Keratinocyte (primary cell): ENCODE results near the gene CYP4F11. TPM values are rescaled to one million over a fixed set of nuclear protein-coding genes. Genes with fewer than 3 reads are reported as not detected.

Experiments
- DNase-seq: peaks from one replicate; pipeline ENCODE4 v3.0.0-alpha.2; 2011; ENCODE audit warnings: low read depth, missing footprints, low spot score
- FAIRE-seq: peaks from 2 replicates; lab custom pipeline; 2011; peaks lifted over from hg19 to GRCh38; lab: Jason Lieb, UNC
- H2AFZ ChIP-seq: 2 replicates; pipeline ENCODE4 v1.6.0; 2012; ENCODE audit warnings: low read length, control low read depth, inconsistent platforms; ENCODE audit not compliant: control insufficient read depth
- H3K27ac ChIP-seq: 2 replicates; pipeline ENCODE4 v1.5.1; 2011; ENCODE audit warnings: low read length; ENCODE audit not compliant: control insufficient read depth, insufficient read depth
- H3K27me3 ChIP-seq: 3 replicates; pipeline ENCODE4 v1.6.0; 2011; ENCODE audit warnings: low read length; ENCODE audit not compliant: control insufficient read depth, insufficient read depth; ENCODE audit errors: extremely low read depth
- H3K36me3 ChIP-seq, 2 experiments: 2 replicates in 1 of 2; 3 replicates in 1 of 2; pipeline ENCODE4 v1.5.1; 2011; ENCODE audit warnings: low read length in 2 of 2, mild to moderate bottlenecking in 1 of 2; ENCODE audit not compliant: control insufficient read depth in 2 of 2, insufficient read depth in 2 of 2; ENCODE audit errors: extremely low read depth in 1 of 2
- H3K4me1 ChIP-seq: 3 replicates; pipeline ENCODE4 v1.5.1; 2011; ENCODE audit warnings: low read length; ENCODE audit not compliant: control insufficient read depth, insufficient read depth; ENCODE audit errors: extremely low read depth
- H3K4me2 ChIP-seq: 3 replicates; pipeline ENCODE4 v1.6.0; 2011; ENCODE audit warnings: low read depth, low read length; ENCODE audit not compliant: control insufficient read depth, insufficient read depth; ENCODE audit errors: extremely low read depth
- H3K4me3 ChIP-seq, 3 experiments: fragments of 200-600 bp in 1 of 3; sonication (generic) in 1 of 3; 2 replicates in 2 of 3; 3 replicates in 1 of 3; pipeline ENCODE4 v1.5.1; 2011 to 2016; ENCODE audit warnings: low read length in 3 of 3, mild to moderate bottlenecking in 3 of 3, control low read depth in 2 of 3, inconsistent platforms in 1 of 3, low read depth in 1 of 3, mixed read lengths in 1 of 3, mixed run types in 1 of 3, moderate library complexity in 1 of 3; ENCODE audit not compliant: control insufficient read depth in 2 of 3, insufficient read depth in 2 of 3; ENCODE audit errors: extremely low read depth in 1 of 3
- H3K79me2 ChIP-seq: 2 replicates; pipeline ENCODE4 v1.6.0; 2012; ENCODE audit warnings: low read length; ENCODE audit not compliant: control insufficient read depth, insufficient read depth
- H3K9ac ChIP-seq: 3 replicates; pipeline ENCODE4 v1.6.0; 2011; ENCODE audit warnings: low read length; ENCODE audit not compliant: control insufficient read depth, insufficient read depth; ENCODE audit errors: extremely low read depth
- H3K9me1 ChIP-seq: 3 replicates; pipeline ENCODE4 v1.6.0; 2011; ENCODE audit warnings: low read length; ENCODE audit not compliant: control insufficient read depth, insufficient read depth; ENCODE audit errors: extremely low read depth
- H3K9me3 ChIP-seq: 2 replicates; pipeline ENCODE4 v1.5.1; 2012; ENCODE audit warnings: low read depth, low read length; ENCODE audit not compliant: control insufficient read depth
- H4K20me1 ChIP-seq: 3 replicates; pipeline ENCODE4 v1.6.0; 2011; ENCODE audit warnings: low read length; ENCODE audit not compliant: control insufficient read depth, insufficient read depth; ENCODE audit errors: extremely low read depth
- EZH2 ChIP-seq: IDR thresholded peaks from one replicate; pipeline ENCODE4 v1.6.1; 2012; ENCODE audit warnings: inconsistent platforms, mild to moderate bottlenecking, low read length, moderate library complexity
- dilution Hi-C: fragments of 300-500 bp; cut with MboI; formaldehyde crosslinking; loops from one replicate; pipeline ENCODE4 v1.7.0; 2020; ENCODE audit warnings: low sequenced_read_pairs; ENCODE audit not compliant: extremely low pct_ligation_motif_present
- polyA plus RNA-seq, 5 experiments: library from polyadenylated mRNA; depleted of rRNA in 3 of 5; stranded (reverse) in 3 of 5; stranded (forward) in 1 of 5; unstranded in 1 of 5; fragments of >200 nt; gene quantifications; 1 replicate in 1 of 5; 2 replicates in 3 of 5; 3 replicates in 1 of 5; pipeline versions ENCODE4 v1.2.1 to v1.2.3, GENCODE V29; 2011 to 2012; ENCODE audit warnings: missing spikeins in 2 of 5, low read depth in 1 of 5, low replicate concordance in 1 of 5
- TF ChIP-seq, protein P1 (sequence below), 3 experiments: IDR thresholded peaks in 1 of 3; conservative IDR thresholded peaks in 1 of 3; optimal IDR thresholded peaks in 1 of 3; 2 replicates in 2 of 3; 3 replicates in 1 of 3; pipeline versions ENCODE3 to v1.5.1; 2011; ENCODE audit warnings: low read length in 3 of 3, mild to moderate bottlenecking in 3 of 3, moderate library complexity in 2 of 3, control low read depth in 1 of 3, inconsistent platforms in 1 of 3; ENCODE audit not compliant: insufficient read depth in 2 of 3; ENCODE audit errors: extremely low read depth in 1 of 3

The CYP4F11 gene
- polyA plus RNA-seq, 1 donor (not counting 4 experiments of a cell fraction or from before 2014, with no cell fraction given) = 3.6 TPM

DNA sequence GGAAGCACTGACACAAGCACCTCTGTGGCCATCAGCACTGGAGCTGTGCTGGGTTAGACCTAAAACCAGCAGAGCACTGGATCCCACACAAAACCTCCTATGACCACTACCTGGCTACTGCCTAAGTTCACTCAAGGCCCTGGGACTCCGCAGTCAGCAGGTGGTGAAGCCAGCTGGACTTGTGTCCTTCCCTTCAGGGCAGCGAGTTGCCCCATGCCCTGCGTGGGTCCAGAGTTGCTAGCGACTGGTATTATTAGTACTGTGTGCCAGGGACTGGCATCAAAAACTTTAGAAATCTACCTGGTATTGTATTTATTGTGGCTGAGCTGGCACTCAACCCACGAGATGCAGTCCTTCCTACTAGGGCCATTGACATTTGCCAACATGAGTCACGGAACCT, 20.5 kb upstream of the CYP4F11 start:
- DNase-seq (no peak), FAIRE-seq (no peak)
- dilution Hi-C loops = no loop called here
- no peak for TF ChIP-seq EZH2
- TF ChIP-seq, protein P1, sequence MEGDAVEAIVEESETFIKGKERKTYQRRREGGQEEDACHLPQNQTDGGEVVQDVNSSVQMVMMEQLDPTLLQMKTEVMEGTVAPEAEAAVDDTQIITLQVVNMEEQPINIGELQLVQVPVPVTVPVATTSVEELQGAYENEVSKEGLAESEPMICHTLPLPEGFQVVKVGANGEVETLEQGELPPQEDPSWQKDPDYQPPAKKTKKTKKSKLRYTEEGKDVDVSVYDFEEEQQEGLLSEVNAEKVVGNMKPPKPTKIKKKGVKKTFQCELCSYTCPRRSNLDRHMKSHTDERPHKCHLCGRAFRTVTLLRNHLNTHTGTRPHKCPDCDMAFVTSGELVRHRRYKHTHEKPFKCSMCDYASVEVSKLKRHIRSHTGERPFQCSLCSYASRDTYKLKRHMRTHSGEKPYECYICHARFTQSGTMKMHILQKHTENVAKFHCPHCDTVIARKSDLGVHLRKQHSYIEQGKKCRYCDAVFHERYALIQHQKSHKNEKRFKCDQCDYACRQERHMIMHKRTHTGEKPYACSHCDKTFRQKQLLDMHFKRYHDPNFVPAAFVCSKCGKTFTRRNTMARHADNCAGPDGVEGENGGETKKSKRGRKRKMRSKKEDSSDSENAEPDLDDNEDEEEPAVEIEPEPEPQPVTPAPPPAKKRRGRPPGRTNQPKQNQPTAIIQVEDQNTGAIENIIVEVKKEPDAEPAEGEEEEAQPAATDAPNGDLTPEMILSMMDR (optimal IDR thresholded peaks at IDR 0.05 in 1 of 3, IDR thresholded peaks at IDR 0.05 in 1 of 3, conservative IDR thresholded peaks at IDR 0.05 in 1 of 3; ENCODE audit: extremely low read depth in 1 of 3, insufficient read depth in 2 of 3, low read length in 3 of 3) = no peak
- no peaks in the 10 kb centered on the region for H3K36me3 ChIP-seq
- H3K9ac ChIP-seq = no peak overlapping the region
- H3K4me2 ChIP-seq = no peak overlapping the region
- no peaks in the 10 kb centered on the region for H3K4me1 ChIP-seq
- no peaks in the 10 kb centered on the region for H3K9me3 ChIP-seq
- H3K4me3 ChIP-seq = no peak overlapping the region
- H3K9me1 ChIP-seq = no peaks in the 10 kb centered on the region
- peaks cover 4% of the 10 kb centered on the region for H3K27me3 ChIP-seq
- H4K20me1 ChIP-seq = no peaks in the 10 kb centered on the region
- H3K79me2 ChIP-seq = no peaks in the 10 kb centered on the region
- no peak overlapping the region for H3K27ac ChIP-seq
- H2AFZ ChIP-seq = no peak overlapping the region

GRCh38 chr19:15948223-15949058, 14.1 kb upstream of the CYP4F11 start, which contains the start of gene OR10H4:
OR10H4 (plus strand) TSS chr19:15949008; CDS start chr19:15949008, 0 bp downstream.
- peaks cover 3% of the 10 kb centered on the region for H3K27me3 ChIP-seq
- H4K20me1 ChIP-seq = no peaks in the 10 kb centered on the region
- H3K4me2 ChIP-seq = no peak within 1 kb of the TSS
- H3K4me1 ChIP-seq = no peaks in the 10 kb centered on the region
- DNase-seq (no peak), FAIRE-seq (no peak)
- no peak within 1 kb of the TSS for H3K9ac ChIP-seq
- H2AFZ ChIP-seq = no peak within 1 kb of the TSS
- H3K9me1 ChIP-seq = no peaks in the 10 kb centered on the region
- dilution Hi-C loops = no loop called here
- H3K36me3 ChIP-seq = no peaks in the 10 kb centered on the region
- H3K79me2 ChIP-seq = no peaks in the 10 kb centered on the region
- H3K27ac ChIP-seq = no peak within 1 kb of the TSS
- TF ChIP-seq, protein P1 (optimal IDR thresholded peaks at IDR 0.05 in 1 of 3, IDR thresholded peaks at IDR 0.05 in 1 of 3, conservative IDR thresholded peaks at IDR 0.05 in 1 of 3; ENCODE audit: extremely low read depth in 1 of 3, insufficient read depth in 2 of 3, low read length in 3 of 3) = no peak
- TF ChIP-seq EZH2 = no peak
- peaks cover 3% of the 10 kb centered on the region for H3K9me3 ChIP-seq
- no peak within 1 kb of the TSS for H3K4me3 ChIP-seq
